ENCODE measurements around the gene TBC1D24.

DNA sequence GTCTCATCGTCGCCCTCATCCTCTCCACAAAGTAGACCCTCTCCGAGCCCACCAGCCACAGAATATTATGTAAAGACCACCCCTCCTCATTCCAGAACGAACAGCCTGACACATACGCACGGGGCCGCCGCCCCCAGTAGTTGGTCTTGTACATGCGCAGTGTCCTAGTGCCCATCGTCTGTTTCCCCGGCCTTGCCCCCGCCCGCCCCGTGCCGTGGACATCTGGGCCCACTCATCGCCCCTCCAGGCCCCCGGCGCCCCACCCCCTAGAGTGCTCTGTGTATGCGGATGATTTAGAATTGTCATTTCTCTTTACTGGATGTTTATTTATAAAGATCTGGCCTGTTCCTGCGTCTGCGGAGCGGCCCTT, 44.8 kb downstream of the TBC1D24 start:
- TF ChIP-seq, protein P1, sequence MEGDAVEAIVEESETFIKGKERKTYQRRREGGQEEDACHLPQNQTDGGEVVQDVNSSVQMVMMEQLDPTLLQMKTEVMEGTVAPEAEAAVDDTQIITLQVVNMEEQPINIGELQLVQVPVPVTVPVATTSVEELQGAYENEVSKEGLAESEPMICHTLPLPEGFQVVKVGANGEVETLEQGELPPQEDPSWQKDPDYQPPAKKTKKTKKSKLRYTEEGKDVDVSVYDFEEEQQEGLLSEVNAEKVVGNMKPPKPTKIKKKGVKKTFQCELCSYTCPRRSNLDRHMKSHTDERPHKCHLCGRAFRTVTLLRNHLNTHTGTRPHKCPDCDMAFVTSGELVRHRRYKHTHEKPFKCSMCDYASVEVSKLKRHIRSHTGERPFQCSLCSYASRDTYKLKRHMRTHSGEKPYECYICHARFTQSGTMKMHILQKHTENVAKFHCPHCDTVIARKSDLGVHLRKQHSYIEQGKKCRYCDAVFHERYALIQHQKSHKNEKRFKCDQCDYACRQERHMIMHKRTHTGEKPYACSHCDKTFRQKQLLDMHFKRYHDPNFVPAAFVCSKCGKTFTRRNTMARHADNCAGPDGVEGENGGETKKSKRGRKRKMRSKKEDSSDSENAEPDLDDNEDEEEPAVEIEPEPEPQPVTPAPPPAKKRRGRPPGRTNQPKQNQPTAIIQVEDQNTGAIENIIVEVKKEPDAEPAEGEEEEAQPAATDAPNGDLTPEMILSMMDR (IDR thresholded peaks at IDR 0.05 in 2 of 3, conservative IDR thresholded peaks at IDR 0.05 in 1 of 3; ENCODE audit: borderline replicate concordance in 1 of 3, insufficient read depth in 1 of 3, low read depth in 2 of 3, low read length in 2 of 3): no peak
- TF ChIP-seq EZH2phosphoT487 (IDR thresholded peaks at IDR 0.05; ENCODE audit: borderline replicate concordance) (no peak), EZH2 (IDR thresholded peaks at IDR 0.05) (no peak), JUND (IDR thresholded peaks at IDR 0.05) (no peak), POLR2A (IDR thresholded peaks at IDR 0.05; ENCODE audit: borderline replicate concordance, extremely low read depth, insufficient read depth, insufficient read length) (no peak), POLR2AphosphoS5 (IDR thresholded peaks at IDR 0.05; ENCODE audit: low read depth, low read length) (no peak), RAD21 (IDR thresholded peaks at IDR 0.05; ENCODE audit: low read depth) (no peak), TCF7L2 (IDR thresholded peaks at IDR 0.05; ENCODE audit: borderline replicate concordance, extremely low read depth, insufficient read depth, insufficient read length) (no peak), ZNF274 (IDR thresholded peaks at IDR 0.05; ENCODE audit: low read depth, low read length) (no peak), YY1 (IDR thresholded peaks at IDR 0.05; ENCODE audit: extremely low read depth, insufficient replicate concordance, low read depth, low read length) (no peak)
- TF ChIP-seq, protein P2, sequence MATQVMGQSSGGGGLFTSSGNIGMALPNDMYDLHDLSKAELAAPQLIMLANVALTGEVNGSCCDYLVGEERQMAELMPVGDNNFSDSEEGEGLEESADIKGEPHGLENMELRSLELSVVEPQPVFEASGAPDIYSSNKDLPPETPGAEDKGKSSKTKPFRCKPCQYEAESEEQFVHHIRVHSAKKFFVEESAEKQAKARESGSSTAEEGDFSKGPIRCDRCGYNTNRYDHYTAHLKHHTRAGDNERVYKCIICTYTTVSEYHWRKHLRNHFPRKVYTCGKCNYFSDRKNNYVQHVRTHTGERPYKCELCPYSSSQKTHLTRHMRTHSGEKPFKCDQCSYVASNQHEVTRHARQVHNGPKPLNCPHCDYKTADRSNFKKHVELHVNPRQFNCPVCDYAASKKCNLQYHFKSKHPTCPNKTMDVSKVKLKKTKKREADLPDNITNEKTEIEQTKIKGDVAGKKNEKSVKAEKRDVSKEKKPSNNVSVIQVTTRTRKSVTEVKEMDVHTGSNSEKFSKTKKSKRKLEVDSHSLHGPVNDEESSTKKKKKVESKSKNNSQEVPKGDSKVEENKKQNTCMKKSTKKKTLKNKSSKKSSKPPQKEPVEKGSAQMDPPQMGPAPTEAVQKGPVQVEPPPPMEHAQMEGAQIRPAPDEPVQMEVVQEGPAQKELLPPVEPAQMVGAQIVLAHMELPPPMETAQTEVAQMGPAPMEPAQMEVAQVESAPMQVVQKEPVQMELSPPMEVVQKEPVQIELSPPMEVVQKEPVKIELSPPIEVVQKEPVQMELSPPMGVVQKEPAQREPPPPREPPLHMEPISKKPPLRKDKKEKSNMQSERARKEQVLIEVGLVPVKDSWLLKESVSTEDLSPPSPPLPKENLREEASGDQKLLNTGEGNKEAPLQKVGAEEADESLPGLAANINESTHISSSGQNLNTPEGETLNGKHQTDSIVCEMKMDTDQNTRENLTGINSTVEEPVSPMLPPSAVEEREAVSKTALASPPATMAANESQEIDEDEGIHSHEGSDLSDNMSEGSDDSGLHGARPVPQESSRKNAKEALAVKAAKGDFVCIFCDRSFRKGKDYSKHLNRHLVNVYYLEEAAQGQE (IDR thresholded peaks at IDR 0.05; ENCODE audit: low read depth): no peak
- TF ChIP-seq, protein P3, sequence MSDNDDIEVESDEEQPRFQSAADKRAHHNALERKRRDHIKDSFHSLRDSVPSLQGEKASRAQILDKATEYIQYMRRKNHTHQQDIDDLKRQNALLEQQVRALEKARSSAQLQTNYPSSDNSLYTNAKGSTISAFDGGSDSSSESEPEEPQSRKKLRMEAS (IDR thresholded peaks at IDR 0.05): no peak
- TF ChIP-seq, protein P4, sequence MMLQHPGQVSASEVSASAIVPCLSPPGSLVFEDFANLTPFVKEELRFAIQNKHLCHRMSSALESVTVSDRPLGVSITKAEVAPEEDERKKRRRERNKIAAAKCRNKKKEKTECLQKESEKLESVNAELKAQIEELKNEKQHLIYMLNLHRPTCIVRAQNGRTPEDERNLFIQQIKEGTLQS (IDR thresholded peaks at IDR 0.05): no peak
- TF ChIP-seq, protein P5, sequence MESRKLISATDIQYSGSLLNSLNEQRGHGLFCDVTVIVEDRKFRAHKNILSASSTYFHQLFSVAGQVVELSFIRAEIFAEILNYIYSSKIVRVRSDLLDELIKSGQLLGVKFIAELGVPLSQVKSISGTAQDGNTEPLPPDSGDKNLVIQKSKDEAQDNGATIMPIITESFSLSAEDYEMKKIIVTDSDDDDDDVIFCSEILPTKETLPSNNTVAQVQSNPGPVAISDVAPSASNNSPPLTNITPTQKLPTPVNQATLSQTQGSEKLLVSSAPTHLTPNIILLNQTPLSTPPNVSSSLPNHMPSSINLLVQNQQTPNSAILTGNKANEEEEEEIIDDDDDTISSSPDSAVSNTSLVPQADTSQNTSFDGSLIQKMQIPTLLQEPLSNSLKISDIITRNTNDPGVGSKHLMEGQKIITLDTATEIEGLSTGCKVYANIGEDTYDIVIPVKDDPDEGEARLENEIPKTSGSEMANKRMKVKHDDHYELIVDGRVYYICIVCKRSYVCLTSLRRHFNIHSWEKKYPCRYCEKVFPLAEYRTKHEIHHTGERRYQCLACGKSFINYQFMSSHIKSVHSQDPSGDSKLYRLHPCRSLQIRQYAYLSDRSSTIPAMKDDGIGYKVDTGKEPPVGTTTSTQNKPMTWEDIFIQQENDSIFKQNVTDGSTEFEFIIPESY (IDR thresholded peaks at IDR 0.05; ENCODE audit: extremely low read depth, insufficient replicate concordance, low read length): no peak
